Muscle of back (tissue), 13 donors: Measurements from ENCODE around the gene CWC15. TPM values are rescaled to one million over a fixed set of nuclear protein-coding genes. Genes with fewer than 3 reads are reported as not detected.
"Not testable (repeated sequence)": the region's sequence is repeated elsewhere in the genome, so short reads cannot be mapped to it uniquely, and the experiment has no call there.

Source experiments
- DNase-seq, 3 donors: peaks; one replicate each; pipeline versions ENCODE4 v3.0.0 to v3.0.0-alpha.2; 2013
- long read RNA-seq, 9 donors: transcript quantifications; one replicate each; lab custom pipeline, GENCODE V29; 2026
- polyA plus RNA-seq, 10 donors: library from polyadenylated mRNA; unstranded; fragments of 120-200 nt; gene quantifications; one replicate each; pipeline ENCODE4 v1.2.1, GENCODE V29; 2013; ENCODE audit not compliant: insufficient read length in 10 of 10

Gene CWC15
- polyA plus RNA-seq: 10 to 100 TPM; 71.8 to 91.7 (median 81.1) TPM
- long read RNA-seq, donor 1, transcript CWC15-205 (3 exons, 559 nt): minor isoform, 8 of 50 reads
- long read RNA-seq, donor 1, transcript CWC15-201 (7 exons, 1,576 nt): major isoform, 33 of 50 reads
- long read RNA-seq, donor 1, partial matches to known transcripts: 6 of 50 reads
- long read RNA-seq, donor 1, other reads (novel, unspliced or antisense): 0 of 50 reads
- long read RNA-seq, donor 2, transcript CWC15-201 (7 exons, 1,576 nt): major isoform, 25 of 37 reads
- long read RNA-seq, donor 2, partial matches to known transcripts: 8 of 37 reads
- long read RNA-seq, donor 2, other reads (novel, unspliced or antisense): 0 of 37 reads
- long read RNA-seq, donor 3: 0 reads
- long read RNA-seq, donor 4, transcript CWC15-201 (7 exons, 1,576 nt): major isoform, 33 of 39 reads
- long read RNA-seq, donor 4, partial matches to known transcripts: 0 of 39 reads
- long read RNA-seq, donor 4, other reads (novel, unspliced or antisense): 0 of 39 reads
- long read RNA-seq, donor 5, transcript CWC15-201 (7 exons, 1,576 nt): major isoform, 20 of 48 reads
- long read RNA-seq, donor 5, partial matches to known transcripts: 21 of 48 reads
- long read RNA-seq, donor 5, other reads (novel, unspliced or antisense): 0 of 48 reads
- long read RNA-seq, donor 6, transcript CWC15-201 (7 exons, 1,576 nt): major isoform, 39 of 57 reads
- long read RNA-seq, donor 6, partial matches to known transcripts: 13 of 57 reads
- long read RNA-seq, donor 6, other reads (novel, unspliced or antisense): 0 of 57 reads
- long read RNA-seq, donor 7, transcript CWC15-205 (3 exons, 559 nt): minor isoform, 6 of 37 reads
- long read RNA-seq, donor 7, transcript CWC15-201 (7 exons, 1,576 nt): major isoform, 22 of 37 reads
- long read RNA-seq, donor 7, partial matches to known transcripts: 7 of 37 reads
- long read RNA-seq, donor 7, other reads (novel, unspliced or antisense): 0 of 37 reads
- long read RNA-seq, donor 8, transcript CWC15-201 (7 exons, 1,576 nt): major isoform, 22 of 33 reads
- long read RNA-seq, donor 8, partial matches to known transcripts: 5 of 33 reads
- long read RNA-seq, donor 8, other reads (novel, unspliced or antisense): 0 of 33 reads
- long read RNA-seq, donor 9, partial matches to known transcripts: 0 of 6 reads
- long read RNA-seq, donor 9, other reads (novel, unspliced or antisense): 0 of 6 reads

- peak; percentile 96 to 98 (median 97) for DNase-seq
Observed at GRCh38 chr11:94973099-94973968, at the start of gene CWC15, which contains the start of gene KDM4D. Gene CWC15 (minus strand): TSS chr11:94973556. CDS start chr11:94972185, 1,371 bp downstream. Gene KDM4D (plus strand): TSS chr11:94973709. CDS start chr11:94997373, 23,664 bp downstream.

DNA sequence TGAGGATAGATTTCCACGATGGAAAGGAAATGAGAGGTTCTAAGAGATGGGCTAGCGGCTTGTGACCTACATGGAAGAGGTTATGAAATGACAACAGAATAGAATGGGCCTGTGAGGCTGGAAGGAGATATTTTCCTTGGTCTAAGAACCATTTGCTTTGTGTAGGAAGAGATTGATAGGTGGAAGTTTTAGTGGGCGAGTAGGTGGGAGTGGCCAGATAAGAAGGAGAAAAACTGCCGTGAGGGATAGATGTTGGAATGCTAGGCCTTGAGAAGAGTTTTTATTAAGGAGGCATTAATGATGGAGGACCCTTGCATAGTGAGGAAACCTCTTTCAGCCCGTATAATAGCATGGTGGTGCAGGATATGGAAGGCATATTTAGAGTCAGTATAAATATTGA, 48.1 kb upstream of the CWC15 start:
- DNase-seq: not testable (repeated sequence)

DNA sequence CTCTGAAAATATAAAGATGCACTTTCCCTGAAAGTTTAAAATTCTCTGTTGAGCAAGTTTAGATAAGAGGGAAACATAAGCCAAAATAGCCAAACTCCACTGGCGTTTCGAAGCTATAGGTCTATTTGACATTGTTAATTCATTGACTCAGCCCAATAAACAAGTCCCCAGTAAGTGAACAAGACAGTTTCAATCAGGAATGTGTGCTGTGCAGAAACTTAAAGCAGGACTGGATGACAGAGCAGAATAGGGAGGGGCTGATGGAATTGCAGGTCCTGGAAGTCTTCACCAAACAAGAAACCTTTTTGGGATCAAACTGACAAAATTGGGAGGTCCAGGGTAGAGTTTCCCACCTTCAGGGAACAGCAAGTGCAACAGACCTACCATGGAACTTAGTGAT, 42.8 kb upstream of the CWC15 start:
- no peak for DNase-seq

- no peak for DNase-seq
Observed at GRCh38 chr11:95014184-95014821, 40.9 kb upstream of the CWC15 start.

DNA sequence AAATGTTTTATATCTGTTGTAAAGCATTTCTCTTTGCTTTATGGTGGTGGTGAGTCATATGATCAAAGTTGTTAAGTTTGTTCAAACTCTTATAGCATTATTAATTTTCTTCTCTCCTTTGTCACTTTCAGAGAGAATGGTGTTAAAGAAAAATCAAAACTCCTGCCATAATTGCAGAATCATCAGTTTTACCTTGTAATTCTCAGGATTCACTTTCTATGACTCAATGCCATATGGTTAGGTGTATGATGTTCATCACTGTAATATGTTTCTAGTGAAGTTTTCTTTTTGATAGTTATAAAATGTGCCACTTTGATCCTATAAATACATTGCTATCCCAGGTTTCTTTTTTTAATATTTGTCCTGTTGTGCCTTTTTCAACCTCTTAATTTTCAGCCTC, 38.0 kb upstream of the CWC15 start:
- no peak for DNase-seq

DNA sequence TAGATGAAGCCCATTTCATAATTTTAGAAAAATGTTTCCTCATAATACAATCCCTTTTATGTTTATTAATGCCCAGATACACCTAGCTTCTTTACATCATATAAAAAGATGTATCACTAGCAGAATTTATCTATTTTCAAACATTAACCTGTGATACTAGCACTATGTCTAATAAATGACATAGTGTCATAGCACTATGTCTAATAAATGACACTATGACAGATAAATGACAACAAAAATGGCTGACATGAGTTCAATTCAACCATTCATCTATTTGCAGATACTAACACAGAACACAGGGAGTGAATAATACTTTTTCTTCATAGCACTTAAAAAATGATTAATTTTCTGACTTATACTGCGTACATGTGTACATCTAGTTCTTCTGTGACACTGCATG, 32.3 kb upstream of the CWC15 start:
- no peak for DNase-seq

GRCh38 chr11:95003716-95004115, 30.4 kb upstream of the CWC15 start:
- no peak for DNase-seq

DNA sequence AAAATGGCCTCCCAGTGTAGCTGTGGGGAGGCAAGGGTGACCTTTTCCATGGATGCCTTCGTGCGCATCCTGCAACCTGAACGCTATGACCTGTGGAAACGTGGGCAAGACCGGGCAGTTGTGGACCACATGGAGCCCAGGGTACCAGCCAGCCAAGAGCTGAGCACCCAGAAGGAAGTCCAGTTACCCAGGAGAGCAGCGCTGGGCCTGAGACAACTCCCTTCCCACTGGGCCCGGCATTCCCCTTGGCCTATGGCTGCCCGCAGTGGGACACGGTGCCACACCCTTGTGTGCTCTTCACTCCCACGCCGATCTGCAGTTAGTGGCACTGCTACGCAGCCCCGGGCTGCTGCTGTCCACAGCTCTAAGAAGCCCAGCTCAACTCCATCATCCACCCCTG, 24.9 kb upstream of the CWC15 start:
- DNase-seq: no peak

GRCh38 chr11:94997437-94997836, 24.1 kb upstream of the CWC15 start:
- DNase-seq: no peak

- DNase-seq: no peak
Observed at GRCh38 chr11:94993400-94993943, 20.1 kb upstream of the CWC15 start.

DNA sequence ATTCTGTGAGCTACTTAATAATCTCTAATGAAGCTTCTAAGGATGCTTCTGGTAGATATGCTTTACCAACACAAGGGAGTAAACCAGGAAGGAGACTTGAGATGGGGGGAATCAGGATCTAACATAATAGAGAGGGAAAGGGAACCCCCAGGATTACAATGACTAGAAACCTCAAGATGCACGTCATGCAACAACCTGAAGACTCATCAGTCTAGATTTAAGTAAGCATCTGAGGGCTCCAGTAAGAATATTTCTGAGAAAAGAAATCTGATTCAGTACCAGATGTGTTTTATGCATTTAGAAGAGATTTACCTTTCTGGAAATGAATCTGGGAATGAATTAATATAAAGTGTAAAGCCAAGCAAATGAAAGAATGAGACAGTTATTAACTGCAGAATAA, 15.4 kb upstream of the CWC15 start:
- no peak for DNase-seq

GRCh38 chr11:94987378-94987777, 14.0 kb upstream of the CWC15 start:
- no peak for DNase-seq

- no peak for DNase-seq
Observed at GRCh38 chr11:94975599-94975998, 2.2 kb upstream of the CWC15 start.

DNA sequence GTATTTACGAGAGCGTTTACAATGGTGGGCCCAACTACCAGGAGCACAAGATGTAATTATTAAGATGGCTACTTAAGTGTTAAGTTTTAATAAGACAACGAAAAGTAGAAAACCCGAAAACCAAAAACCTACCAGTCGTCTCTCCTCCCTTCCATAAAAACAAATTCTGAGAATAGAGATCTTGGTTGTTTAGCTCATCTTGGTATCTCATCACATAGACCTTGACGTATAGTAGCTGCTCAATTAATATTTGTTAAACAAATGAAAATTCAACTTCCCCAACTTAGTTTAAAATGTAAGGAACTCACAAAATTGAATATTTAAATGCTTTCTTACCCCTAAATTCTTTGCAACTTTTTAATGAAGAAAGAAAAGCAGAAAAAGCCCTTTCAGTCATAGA, 822 bp upstream of the CWC15 start:
- DNase-seq: no peak

DNA sequence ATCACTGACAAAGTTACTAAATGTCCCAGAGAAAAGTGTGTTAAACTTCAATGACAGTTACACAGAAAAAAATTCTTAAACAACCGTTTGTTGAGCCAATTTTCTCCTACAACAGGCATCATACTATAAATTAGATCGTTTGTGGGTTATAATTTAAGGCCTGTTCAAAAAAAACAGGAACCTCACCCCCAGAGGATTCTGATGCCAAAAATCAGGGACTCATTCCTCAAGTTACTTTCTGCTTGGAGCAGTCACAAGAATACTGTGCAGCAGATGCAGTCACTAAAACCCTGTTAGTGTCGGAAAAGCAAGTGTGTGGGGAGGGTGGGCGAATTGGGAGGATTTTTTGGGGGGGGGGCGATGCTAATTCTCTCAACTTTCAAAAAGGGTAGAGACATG, 657 bp downstream of the CWC15 start:
- DNase-seq: no peak

GRCh38 chr11:94968334-94968958, 4.9 kb downstream of the CWC15 start:
- DNase-seq: peak; percentile 12 to 30 (median 19)

- no peak for DNase-seq
Observed at GRCh38 chr11:94964934-94965333, 8.4 kb downstream of the CWC15 start.

DNA sequence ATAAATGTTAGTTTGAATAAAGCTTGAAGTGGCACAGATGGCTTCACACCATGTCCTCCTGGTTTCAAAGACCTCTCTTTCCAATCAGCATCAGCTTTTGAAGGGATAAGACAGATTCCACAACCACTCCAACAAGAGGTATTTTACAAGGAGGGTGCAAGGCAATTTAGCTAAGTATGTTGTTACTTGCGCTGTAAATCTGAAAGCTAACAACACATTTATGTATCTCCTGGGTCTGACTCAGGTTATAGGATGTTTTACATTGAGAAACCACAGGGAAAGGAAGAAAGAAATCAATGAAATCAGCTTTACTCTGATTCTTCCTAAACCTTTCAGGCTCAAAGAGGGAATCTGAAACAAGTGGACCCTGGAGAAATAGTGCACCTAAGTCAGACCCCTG, 12.1 kb downstream of the CWC15 start:
- no peak for DNase-seq

GRCh38 chr11:94960488-94960887, 12.9 kb downstream of the CWC15 start:
- DNase-seq: no peak

DNA sequence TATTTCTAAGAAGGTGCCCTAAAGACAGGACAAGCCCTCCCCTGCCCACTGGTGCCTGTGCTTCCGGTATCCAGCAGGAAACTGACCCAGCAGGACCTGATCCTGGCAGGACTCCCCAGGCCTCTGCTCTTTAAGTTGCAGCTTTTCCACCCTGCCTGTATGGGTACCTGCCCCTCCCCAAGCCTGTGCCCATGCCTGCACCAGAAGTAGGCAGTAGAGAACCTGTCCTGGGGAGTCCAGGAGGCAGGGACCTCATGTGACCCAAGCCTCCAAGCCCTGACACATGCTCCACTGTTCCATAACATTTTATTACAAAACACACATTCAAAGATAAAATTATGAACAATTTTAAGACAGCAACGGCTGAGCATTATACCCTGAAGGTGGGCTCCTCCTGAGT, 14.2 kb downstream of the CWC15 start:
- no peak for DNase-seq
